ENCODE data around the gene TTC7B.

DNA sequence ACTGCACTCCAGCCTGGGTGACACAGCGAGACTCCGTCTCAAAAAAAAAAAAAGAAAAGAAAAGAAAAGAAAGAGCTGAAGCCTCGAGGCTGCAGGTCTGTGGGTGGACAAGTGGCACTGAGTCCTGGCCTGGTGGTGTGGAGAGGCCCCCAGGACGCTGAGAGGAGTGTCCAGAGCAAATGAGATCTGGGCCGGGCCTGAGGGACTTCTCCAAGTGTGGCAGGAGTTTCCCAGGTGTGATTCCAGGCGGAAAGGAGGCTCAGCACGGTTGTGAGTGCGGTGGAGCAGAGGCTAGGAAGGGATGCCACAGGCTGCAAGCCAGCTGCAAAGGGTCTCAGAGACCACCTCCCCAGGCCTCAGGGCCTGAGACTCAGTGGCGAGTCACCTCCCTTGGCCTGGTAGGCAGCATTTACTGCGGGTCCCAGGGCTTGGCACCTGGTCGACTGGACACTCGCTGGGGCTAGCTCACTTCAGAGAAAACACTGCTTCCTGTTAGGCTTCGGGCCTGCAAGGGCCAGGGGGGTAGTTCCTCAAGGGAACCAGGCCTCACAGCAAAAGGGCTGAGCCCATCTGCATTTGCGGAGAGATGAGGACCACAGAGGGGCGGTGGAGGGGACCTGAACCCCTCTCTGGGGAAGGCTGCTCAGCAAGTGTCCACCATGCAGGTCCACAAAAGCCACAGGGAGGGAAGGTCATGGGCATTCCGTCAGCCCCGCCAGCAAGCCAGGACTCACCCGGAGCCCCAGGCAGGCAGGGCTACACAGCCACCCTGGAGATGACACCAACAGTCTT, 11.7 kb downstream of the TTC7B start:
- TF ChIP-seq TCF12 (IDR thresholded peaks at IDR 0.05; ENCODE audit: low read depth), result no peak
- TF ChIP-seq, protein P1, sequence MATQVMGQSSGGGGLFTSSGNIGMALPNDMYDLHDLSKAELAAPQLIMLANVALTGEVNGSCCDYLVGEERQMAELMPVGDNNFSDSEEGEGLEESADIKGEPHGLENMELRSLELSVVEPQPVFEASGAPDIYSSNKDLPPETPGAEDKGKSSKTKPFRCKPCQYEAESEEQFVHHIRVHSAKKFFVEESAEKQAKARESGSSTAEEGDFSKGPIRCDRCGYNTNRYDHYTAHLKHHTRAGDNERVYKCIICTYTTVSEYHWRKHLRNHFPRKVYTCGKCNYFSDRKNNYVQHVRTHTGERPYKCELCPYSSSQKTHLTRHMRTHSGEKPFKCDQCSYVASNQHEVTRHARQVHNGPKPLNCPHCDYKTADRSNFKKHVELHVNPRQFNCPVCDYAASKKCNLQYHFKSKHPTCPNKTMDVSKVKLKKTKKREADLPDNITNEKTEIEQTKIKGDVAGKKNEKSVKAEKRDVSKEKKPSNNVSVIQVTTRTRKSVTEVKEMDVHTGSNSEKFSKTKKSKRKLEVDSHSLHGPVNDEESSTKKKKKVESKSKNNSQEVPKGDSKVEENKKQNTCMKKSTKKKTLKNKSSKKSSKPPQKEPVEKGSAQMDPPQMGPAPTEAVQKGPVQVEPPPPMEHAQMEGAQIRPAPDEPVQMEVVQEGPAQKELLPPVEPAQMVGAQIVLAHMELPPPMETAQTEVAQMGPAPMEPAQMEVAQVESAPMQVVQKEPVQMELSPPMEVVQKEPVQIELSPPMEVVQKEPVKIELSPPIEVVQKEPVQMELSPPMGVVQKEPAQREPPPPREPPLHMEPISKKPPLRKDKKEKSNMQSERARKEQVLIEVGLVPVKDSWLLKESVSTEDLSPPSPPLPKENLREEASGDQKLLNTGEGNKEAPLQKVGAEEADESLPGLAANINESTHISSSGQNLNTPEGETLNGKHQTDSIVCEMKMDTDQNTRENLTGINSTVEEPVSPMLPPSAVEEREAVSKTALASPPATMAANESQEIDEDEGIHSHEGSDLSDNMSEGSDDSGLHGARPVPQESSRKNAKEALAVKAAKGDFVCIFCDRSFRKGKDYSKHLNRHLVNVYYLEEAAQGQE (IDR thresholded peaks at IDR 0.05; ENCODE audit: low read depth), result no peak
- no peak for TF ChIP-seq EP300 (IDR thresholded peaks at IDR 0.05; ENCODE audit: borderline replicate concordance)
- TF ChIP-seq EGR1 (IDR thresholded peaks at IDR 0.05), result no peak
- no peak for TF ChIP-seq TAF1 (IDR thresholded peaks at IDR 0.05; ENCODE audit: low read depth)
- TF ChIP-seq, protein P2, sequence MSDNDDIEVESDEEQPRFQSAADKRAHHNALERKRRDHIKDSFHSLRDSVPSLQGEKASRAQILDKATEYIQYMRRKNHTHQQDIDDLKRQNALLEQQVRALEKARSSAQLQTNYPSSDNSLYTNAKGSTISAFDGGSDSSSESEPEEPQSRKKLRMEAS (IDR thresholded peaks at IDR 0.05), result no peak
